ENCODE results near the gene OVCA2.

GRCh38 chr17:2042390-2042847, 597 bp downstream of the OVCA2 start:
- TF ChIP-seq CTCF (IDR thresholded peaks at IDR 0.05; ENCODE audit: low read length) (no peak), EZH2 (IDR thresholded peaks at IDR 0.05; ENCODE audit: borderline replicate concordance, low read length) (no peak)

Measured in OCI-LY1 (cell line).